Mucosa of stomach (tissue), 1 donor: Measurements from ENCODE around the gene NTHL1.
A peak's percentile ranks its signal among the peaks of the same experiment; 100 is the strongest.

Experiments
- H3K27me3 ChIP-seq: one replicate; pipeline ENCODE4 v1.7.0; 2013; ENCODE audit warnings: mild to moderate bottlenecking, low read length; ENCODE audit not compliant: control insufficient read depth, insufficient read depth
- H3K36me3 ChIP-seq: one replicate; pipeline ENCODE4 v1.7.0; 2013; ENCODE audit warnings: low read length; ENCODE audit not compliant: control insufficient read depth, insufficient read depth
- H3K4me1 ChIP-seq: one replicate; pipeline ENCODE4 v1.7.0; 2013; ENCODE audit warnings: mild to moderate bottlenecking, low read length; ENCODE audit not compliant: control insufficient read depth, insufficient read depth
- H3K4me3 ChIP-seq: one replicate; pipeline ENCODE4 v1.7.0; 2013; ENCODE audit warnings: low read length
- H3K9ac ChIP-seq: one replicate; pipeline ENCODE4 v1.7.0; 2013; ENCODE audit warnings: mild to moderate bottlenecking, low read length, moderate library complexity
- H3K9me3 ChIP-seq: one replicate; pipeline ENCODE4 v1.7.0; 2013; ENCODE audit warnings: mild to moderate bottlenecking, low read length, moderate library complexity; ENCODE audit not compliant: control insufficient read depth
- donor health status: Pancreatic carcinoma.

NTHL1 gene

GRCh38 chr16:2089706-2090480 lies 42.3 kb upstream of the NTHL1 start:
- Histone ChIP-seq H3K4me3 (no peak overlapping the region), H3K9me3 (no peaks in the 10 kb centered on the region), H3K4me1 (peaks cover 39% of the 10 kb centered on the region), H3K27me3 (no peaks in the 10 kb centered on the region), H3K36me3 (peaks cover 13% of the 10 kb centered on the region), H3K9ac (peak overlapping the region; percentile 58)

GRCh38 chr16:2088759-2089358 lies 41.2 kb upstream of the NTHL1 start:
- Histone ChIP-seq H3K9ac (no peak overlapping the region), H3K4me1 (peaks cover 39% of the 10 kb centered on the region), H3K27me3 (no peaks in the 10 kb centered on the region), H3K36me3 (peaks cover 22% of the 10 kb centered on the region), H3K9me3 (no peaks in the 10 kb centered on the region), H3K4me3 (no peak overlapping the region)

DNA sequence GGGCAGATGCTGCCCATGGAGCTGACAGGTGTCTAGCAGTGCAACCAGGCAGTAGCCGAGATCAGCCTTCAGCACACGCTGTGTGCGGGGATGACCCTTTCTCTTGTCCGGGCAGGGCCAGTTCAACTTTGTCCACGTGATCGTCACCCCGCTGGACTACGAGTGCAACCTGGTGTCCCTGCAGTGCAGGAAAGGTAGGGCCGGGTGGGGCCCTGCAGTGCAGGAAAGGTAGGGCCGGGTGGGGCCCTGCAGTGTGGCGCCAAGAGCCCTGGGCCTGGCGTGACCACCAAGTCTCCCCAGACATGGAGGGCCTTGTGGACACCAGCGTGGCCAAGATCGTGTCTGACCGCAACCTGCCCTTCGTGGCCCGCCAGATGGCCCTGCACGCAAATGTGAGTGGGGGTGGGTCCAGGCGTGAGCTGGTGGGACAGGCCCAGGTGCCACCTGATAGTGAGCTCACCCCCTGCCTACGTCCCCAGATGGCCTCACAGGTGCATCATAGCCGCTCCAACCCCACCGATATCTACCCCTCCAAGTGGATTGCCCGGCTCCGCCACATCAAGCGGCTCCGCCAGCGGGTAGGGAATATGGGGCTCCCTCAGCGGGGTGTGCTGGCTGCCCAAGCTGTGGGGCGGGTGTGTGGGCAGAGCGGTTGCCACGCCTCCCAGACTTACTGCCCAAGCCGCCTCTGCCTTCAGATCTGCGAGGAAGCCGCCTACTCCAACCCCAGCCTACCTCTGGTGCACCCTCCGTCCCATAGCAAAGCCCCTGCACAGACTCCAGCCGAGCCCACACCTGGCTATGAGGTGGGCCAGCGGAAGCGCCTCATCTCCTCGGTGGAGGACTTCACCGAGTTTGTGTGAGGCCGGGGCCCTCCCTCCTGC lies 40.4 kb upstream of the NTHL1 start:
- H3K4me3 ChIP-seq = no peak overlapping the region
- peaks cover 26% of the 10 kb centered on the region for H3K36me3 ChIP-seq
- no peak overlapping the region for H3K9ac ChIP-seq
- H3K27me3 ChIP-seq = no peaks in the 10 kb centered on the region
- no peaks in the 10 kb centered on the region for H3K9me3 ChIP-seq
- H3K4me1 ChIP-seq = peaks cover 34% of the 10 kb centered on the region

DNA sequence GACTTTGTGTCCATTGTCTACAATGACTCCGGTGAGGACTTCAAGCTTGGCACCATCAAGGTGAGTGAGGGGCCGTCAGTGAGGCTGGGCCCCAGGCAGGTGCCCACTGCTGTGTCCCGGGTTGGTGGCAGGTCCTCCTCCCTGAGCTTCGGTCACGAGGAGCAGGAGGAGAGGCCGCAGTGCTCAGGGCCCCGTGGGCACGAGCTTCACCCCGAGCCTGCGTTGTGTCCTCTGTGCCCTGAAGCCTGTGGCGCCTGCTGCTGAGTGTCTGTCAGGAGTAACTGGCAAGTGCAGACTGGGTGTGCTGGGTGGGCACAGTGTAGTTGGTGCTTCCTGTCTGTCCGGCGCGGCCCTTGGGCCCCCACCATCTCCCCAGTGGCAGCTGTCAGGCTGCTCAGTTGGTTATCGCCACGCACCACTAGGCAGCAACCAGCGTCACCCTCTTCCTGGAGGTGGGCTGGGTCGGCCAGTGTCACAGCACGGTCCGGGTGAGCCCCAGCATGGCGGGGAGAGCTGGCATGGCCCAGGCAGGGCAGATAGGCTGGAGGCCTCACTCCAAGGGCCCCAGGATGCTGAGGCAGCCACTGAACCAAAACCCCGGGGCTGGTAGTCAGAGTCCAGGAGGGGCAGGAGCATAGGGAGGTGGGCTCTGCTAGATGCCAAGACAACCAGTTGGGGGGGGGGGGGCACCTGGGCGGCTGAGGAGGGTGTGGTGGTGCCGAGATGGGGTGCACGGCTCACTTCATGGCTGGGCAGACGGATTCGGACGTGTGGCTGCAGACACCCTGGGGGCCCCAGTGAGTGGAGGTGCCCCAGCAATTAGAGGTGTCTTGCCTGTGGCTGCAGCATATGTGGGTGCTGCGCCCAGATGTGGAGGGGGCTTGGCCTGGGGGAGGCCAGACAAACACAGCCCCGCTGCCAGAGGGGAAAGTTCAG lies 39.4 kb upstream of the NTHL1 start:
- Histone ChIP-seq H3K4me1 (peaks cover 33% of the 10 kb centered on the region), H3K9me3 (no peaks in the 10 kb centered on the region), H3K4me3 (no peak overlapping the region), H3K36me3 (peaks cover 26% of the 10 kb centered on the region), H3K9ac (no peak overlapping the region), H3K27me3 (no peaks in the 10 kb centered on the region)

- Histone ChIP-seq H3K36me3 (peaks cover 26% of the 10 kb centered on the region), H3K4me1 (peaks cover 33% of the 10 kb centered on the region), H3K9ac (no peak overlapping the region), H3K27me3 (no peaks in the 10 kb centered on the region), H3K4me3 (no peak overlapping the region), H3K9me3 (no peaks in the 10 kb centered on the region)
Measured at GRCh38 chr16:2086106-2086742, 38.6 kb upstream of the NTHL1 start.

- Histone ChIP-seq H3K9me3 (no peaks in the 10 kb centered on the region), H3K9ac (no peak overlapping the region), H3K36me3 (peaks cover 26% of the 10 kb centered on the region), H3K27me3 (no peaks in the 10 kb centered on the region), H3K4me1 (peaks cover 32% of the 10 kb centered on the region), H3K4me3 (no peak overlapping the region)
Measured at GRCh38 chr16:2085669-2086068, 38.0 kb upstream of the NTHL1 start.

GRCh38 chr16:2084895-2085625 lies 37.4 kb upstream of the NTHL1 start:
- Histone ChIP-seq H3K9me3 (no peaks in the 10 kb centered on the region), H3K36me3 (peaks cover 26% of the 10 kb centered on the region), H3K27me3 (no peaks in the 10 kb centered on the region), H3K4me1 (peaks cover 25% of the 10 kb centered on the region), H3K4me3 (no peak overlapping the region), H3K9ac (no peak overlapping the region)

DNA sequence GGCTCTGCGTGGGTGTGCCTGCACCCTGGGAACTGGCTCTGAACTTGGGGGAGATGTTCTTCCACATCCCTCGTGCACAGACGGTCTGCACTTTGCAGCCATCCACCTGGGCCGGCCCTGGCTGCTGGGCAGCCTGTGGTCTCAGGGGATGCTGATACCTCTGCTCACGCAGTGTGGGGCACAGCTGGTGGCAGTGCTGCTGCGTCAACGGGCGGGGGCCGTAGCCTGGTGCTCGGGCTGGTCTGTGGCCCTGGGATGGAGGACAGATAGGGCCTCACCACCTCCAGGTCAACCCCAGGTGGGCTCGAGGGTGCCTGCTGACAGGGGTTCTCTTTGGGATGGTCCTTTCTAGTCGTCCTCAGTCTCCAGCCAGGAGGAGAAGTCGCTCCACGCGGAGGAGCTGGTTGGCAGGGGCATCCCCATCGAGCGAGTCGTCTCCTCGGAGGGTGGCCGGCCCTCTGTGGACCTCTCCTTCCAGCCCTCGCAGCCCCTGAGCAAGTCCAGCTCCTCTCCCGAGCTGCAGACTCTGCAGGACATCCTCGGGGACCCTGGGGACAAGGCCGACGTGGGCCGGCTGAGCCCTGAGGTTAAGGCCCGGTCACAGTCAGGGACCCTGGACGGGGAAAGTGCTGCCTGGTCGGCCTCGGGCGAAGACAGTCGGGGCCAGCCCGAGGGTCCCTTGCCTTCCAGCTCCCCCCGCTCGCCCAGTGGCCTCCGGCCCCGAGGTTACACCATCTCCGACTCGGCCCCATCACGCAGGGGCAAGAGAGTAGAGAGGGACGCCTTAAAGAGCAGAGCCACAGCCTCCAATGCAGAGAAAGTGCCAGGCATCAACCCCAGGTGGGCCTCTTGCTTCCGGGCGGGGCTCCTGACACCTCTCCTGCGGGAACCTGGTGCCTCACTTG lies 36.5 kb upstream of the NTHL1 start:
- no peaks in the 10 kb centered on the region for H3K9me3 ChIP-seq
- H3K36me3 ChIP-seq = peaks cover 26% of the 10 kb centered on the region
- H3K9ac ChIP-seq = no peak overlapping the region
- peaks cover 18% of the 10 kb centered on the region for H3K4me1 ChIP-seq
- no peak overlapping the region for H3K4me3 ChIP-seq
- H3K27me3 ChIP-seq = no peaks in the 10 kb centered on the region

GRCh38 chr16:2083409-2083808 lies 35.8 kb upstream of the NTHL1 start:
- Histone ChIP-seq H3K36me3 (peaks cover 19% of the 10 kb centered on the region), H3K4me3 (no peak overlapping the region), H3K4me1 (peaks cover 18% of the 10 kb centered on the region), H3K9me3 (no peaks in the 10 kb centered on the region), H3K27me3 (no peaks in the 10 kb centered on the region), H3K9ac (no peak overlapping the region)

- Histone ChIP-seq H3K9me3 (no peaks in the 10 kb centered on the region), H3K4me1 (peaks cover 18% of the 10 kb centered on the region), H3K9ac (no peak overlapping the region), H3K4me3 (no peak overlapping the region), H3K27me3 (no peaks in the 10 kb centered on the region), H3K36me3 (peaks cover 17% of the 10 kb centered on the region)
Measured at GRCh38 chr16:2082983-2083364, 35.3 kb upstream of the NTHL1 start.
